AG04449 (cell line): ENCODE results near the gene CIZ1.

Experiments used
- CTCF ChIA-PET: fragments of 350-600 bp; formaldehyde crosslinking; extraction: SDS; loops from one replicate; lab custom pipeline; 2021; ENCODE audit warnings: antibody characterized with exemption; lab: Yijun Ruan, JAX
- POLR2A ChIA-PET: fragments of 400-600, 350-600 bp; formaldehyde crosslinking; extraction: SDS; loops from one replicate; lab custom pipeline; 2020; ENCODE audit warnings: antibody characterized with exemption, inconsistent platforms; lab: Yijun Ruan, JAX
- DNase-seq: peaks from one replicate; pipeline ENCODE4 v3.0.0-alpha.2; 2010; ENCODE audit warnings: low read depth, low spot score
- H3K4me3 ChIP-seq: 2 replicates; pipeline ENCODE4 v1.5.1; 2011; ENCODE audit warnings: low read depth, mild to moderate bottlenecking, control low read depth, low read length
- TF ChIP-seq, protein P1 (sequence below): IDR thresholded peaks from one replicate; pipeline ENCODE4 v1.5.1; 2011; ENCODE audit warnings: mild to moderate bottlenecking, moderate library complexity, low read length, control low read depth, inconsistent platforms; ENCODE audit not compliant: insufficient read depth; ENCODE audit errors: missing control alignments

CIZ1 gene

DNA sequence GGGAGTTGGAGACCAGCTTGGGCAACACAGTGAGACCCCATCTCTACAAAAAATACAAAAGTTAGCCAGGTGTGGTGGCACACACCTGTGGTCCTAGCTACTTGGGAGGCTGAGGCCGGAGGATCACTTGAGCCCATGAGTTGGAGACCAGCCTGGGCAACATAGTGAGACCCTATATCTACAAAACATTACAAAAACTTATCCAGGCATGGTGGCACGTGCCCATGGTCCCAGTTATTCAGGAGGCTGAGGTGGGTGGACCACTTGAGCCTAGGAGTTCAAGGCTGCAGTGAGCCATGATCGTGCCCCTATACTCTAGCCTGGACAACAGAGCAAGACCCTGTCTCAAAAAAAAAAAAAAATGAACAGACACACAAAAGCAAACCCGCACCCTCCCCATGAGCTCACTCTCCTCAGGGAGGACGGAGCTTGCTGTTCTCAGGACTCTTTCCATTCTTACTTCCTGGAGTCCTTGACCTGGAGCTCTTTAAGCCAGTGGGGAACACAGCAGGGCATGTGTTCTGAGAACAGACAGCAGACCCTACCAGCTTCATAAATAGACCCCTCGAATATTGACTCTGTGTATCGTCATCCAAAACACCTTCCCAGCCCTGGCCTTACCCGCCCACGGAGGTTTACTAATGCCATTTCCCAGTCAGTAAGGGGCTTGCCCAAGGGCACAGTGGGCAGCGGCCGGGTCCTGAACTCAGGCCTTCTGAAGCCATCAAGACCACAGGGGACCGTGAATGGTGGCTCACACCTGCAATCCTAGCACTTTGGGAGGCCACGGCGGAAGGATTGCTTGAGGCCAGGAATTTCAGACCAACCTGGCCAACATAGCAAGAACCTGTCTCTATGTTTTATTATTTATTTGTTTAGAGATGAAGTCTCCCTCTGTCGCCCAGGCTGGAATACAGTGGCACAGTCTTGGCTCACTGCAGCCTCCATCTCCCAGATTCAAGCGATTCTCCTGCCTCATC, 75.0 kb downstream of the CIZ1 start:
- CTCF ChIA-PET, result interaction anchor here (1.0 to 7.1 kb wide), 15 partner anchors 11 to 193 kb away, joined by 3 to 264 read pairs (median 5); partner anchors contain the start of genes DPM2, NAIF1, PTGES2 and SLC25A25
- POLR2A ChIA-PET, result interaction anchor here (0.7 to 1.6 kb wide), 3 partner anchors 10 to 43 kb away, joined by 3 read pairs; partner anchors contain the start of gene BBLN
- no peak overlapping the region for H3K4me3 ChIP-seq
- DNase-seq, result no peak
- TF ChIP-seq, protein P1, sequence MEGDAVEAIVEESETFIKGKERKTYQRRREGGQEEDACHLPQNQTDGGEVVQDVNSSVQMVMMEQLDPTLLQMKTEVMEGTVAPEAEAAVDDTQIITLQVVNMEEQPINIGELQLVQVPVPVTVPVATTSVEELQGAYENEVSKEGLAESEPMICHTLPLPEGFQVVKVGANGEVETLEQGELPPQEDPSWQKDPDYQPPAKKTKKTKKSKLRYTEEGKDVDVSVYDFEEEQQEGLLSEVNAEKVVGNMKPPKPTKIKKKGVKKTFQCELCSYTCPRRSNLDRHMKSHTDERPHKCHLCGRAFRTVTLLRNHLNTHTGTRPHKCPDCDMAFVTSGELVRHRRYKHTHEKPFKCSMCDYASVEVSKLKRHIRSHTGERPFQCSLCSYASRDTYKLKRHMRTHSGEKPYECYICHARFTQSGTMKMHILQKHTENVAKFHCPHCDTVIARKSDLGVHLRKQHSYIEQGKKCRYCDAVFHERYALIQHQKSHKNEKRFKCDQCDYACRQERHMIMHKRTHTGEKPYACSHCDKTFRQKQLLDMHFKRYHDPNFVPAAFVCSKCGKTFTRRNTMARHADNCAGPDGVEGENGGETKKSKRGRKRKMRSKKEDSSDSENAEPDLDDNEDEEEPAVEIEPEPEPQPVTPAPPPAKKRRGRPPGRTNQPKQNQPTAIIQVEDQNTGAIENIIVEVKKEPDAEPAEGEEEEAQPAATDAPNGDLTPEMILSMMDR, result no peak
